ENCODE results near the gene GCKR. TPM values are rescaled to one million over a fixed set of nuclear protein-coding genes. Genes with fewer than 3 reads are reported as not detected.

Gene GCKR
- total and polyA plus RNA-seq, 12 donors: 0.24 to 29.4 (median 7.5) TPM

GRCh38 chr2:27544143-27544821 lies 47.6 kb downstream of the GCKR start:
- no peak overlapping the region for H3K27ac ChIP-seq
- no peak for DNase-seq
- intact Hi-C loops (cut with DNase I): no loop called here
- no peaks in the 10 kb centered on the region for H3K36me3 ChIP-seq (replicated peaks in 1 of 2)
- WGBS, 4 donors: 84 to 92% (median 89%) methylated on average over 6 of the region's 6 CpGs
- no peaks in the 10 kb centered on the region for H3K4me1 ChIP-seq (replicated peaks in 1 of 2)
- no peak overlapping the region for H3K4me3 ChIP-seq
- no peaks in the 10 kb centered on the region for H3K9me3 ChIP-seq (replicated peaks in 1 of 3)
- no peaks in the 10 kb centered on the region for H3K27me3 ChIP-seq
- no peak for TF ChIP-seq POLR2A (IDR thresholded peaks at IDR 0.05)
- no peak for TF ChIP-seq CTCF (IDR thresholded peaks at IDR 0.05)

GRCh38 chr2:27545348-27546141 lies 48.9 kb downstream of the GCKR start:
- Histone ChIP-seq H3K4me3 (no peak overlapping the region), H3K9me3 (replicated peaks in 1 of 3) (no peaks in the 10 kb centered on the region), H3K27me3 (no peaks in the 10 kb centered on the region), H3K27ac (no peak overlapping the region), H3K4me1 (replicated peaks in 1 of 2) (no peaks in the 10 kb centered on the region), H3K36me3 (replicated peaks in 1 of 2) (no peaks in the 10 kb centered on the region)
- TF ChIP-seq POLR2A (IDR thresholded peaks at IDR 0.05) (no peak), CTCF (IDR thresholded peaks at IDR 0.05) (no peak)
- DNase-seq: no peak
- intact Hi-C loops (cut with DNase I): no loop called here
- 73 to 92% (median 88%) methylated on average over 5 of the region's 5 CpGs for WGBS, 4 donors

GRCh38 chr2:27549303-27549702 lies 52.7 kb downstream of the GCKR start:
- H3K27me3 ChIP-seq: no peaks in the 10 kb centered on the region
- no peaks in the 10 kb centered on the region for H3K36me3 ChIP-seq (replicated peaks in 1 of 2)
- no peak for TF ChIP-seq POLR2A (IDR thresholded peaks at IDR 0.05)
- no peak for TF ChIP-seq CTCF (IDR thresholded peaks at IDR 0.05)
- no peak overlapping the region for H3K4me3 ChIP-seq
- H3K4me1 ChIP-seq (replicated peaks in 1 of 2): no peaks in the 10 kb centered on the region
- DNase-seq: no peak
- intact Hi-C loops (cut with DNase I): no loop called here
- no peaks in the 10 kb centered on the region for H3K9me3 ChIP-seq (replicated peaks in 1 of 3)
- 36 to 52% (median 41%) methylated on average over 1 of the region's 1 CpG for WGBS, 4 donors
- no peak overlapping the region for H3K27ac ChIP-seq

- intact Hi-C loops (cut with DNase I): no loop called here
- Histone ChIP-seq H3K27me3 (no peaks in the 10 kb centered on the region), H3K9me3 (replicated peaks in 1 of 3) (no peaks in the 10 kb centered on the region), H3K27ac (no peak overlapping the region), H3K36me3 (replicated peaks in 1 of 2) (no peaks in the 10 kb centered on the region), H3K4me1 (replicated peaks in 1 of 2) (no peaks in the 10 kb centered on the region), H3K4me3 (no peak overlapping the region)
- no peak for DNase-seq
- 95 to 100% (median 99%) methylated on average over 1 of the region's 1 CpG for WGBS, 4 donors
- TF ChIP-seq CTCF (IDR thresholded peaks at IDR 0.05) (no peak), POLR2A (IDR thresholded peaks at IDR 0.05) (no peak)
Observed at GRCh38 chr2:27551514-27551913, 54.9 kb downstream of the GCKR start.
